H1 (cell line): ENCODE measurements around the gene SLC27A5. TPM values are rescaled to one million over a fixed set of nuclear protein-coding genes. Genes with fewer than 3 reads are reported as not detected.

Experiments used
- CTCF ChIA-PET: fragments of 300-600 bp; sonication (Branson Sonifier 250); formaldehyde crosslinking; loops from one replicate; lab custom pipeline; 2021; ENCODE audit not compliant: partially characterized antibody; lab: Charles Lee
- POLR2A ChIA-PET: fragments of 300-600 bp; sonication (Branson Sonifier 250); formaldehyde crosslinking; loops from one replicate; lab custom pipeline; 2021; ENCODE audit warnings: inconsistent platforms; ENCODE audit not compliant: partially characterized antibody; lab: Charles Lee
- DNase-seq, 2 experiments: peaks; one replicate each; pipeline versions ENCODE4 v3.0.0 to v3.0.0-alpha.2; 2010 to 2022; ENCODE audit warnings: low spot score in 2 of 2, low read depth in 1 of 2, mixed read lengths in 1 of 2
- FAIRE-seq: peaks from 2 replicates; lab custom pipeline; 2011; peaks lifted over from hg19 to GRCh38; lab: Jason Lieb, UNC
- H2AFZ ChIP-seq: 2 replicates; pipeline ENCODE4 v1.8.1; 2012; ENCODE audit warnings: low read length, inconsistent platforms
- H2AK5ac ChIP-seq: 2 replicates; pipeline ENCODE4 v1.6.1; 2013; ENCODE audit warnings: low read depth, low read length
- H2BK120ac ChIP-seq: replicated peaks from 2 replicates; pipeline ENCODE3; 2013; ENCODE audit warnings: low read depth, low read length, inconsistent platforms
- H2BK12ac ChIP-seq: 2 replicates; pipeline ENCODE4 v1.6.1; 2013; ENCODE audit warnings: low read depth, low read length
- H2BK15ac ChIP-seq: 2 replicates; pipeline ENCODE4 v1.6.1; 2013; ENCODE audit warnings: low read length
- H2BK20ac ChIP-seq: 2 replicates; pipeline ENCODE4 v1.6.1; 2013; ENCODE audit warnings: low read length
- H2BK5ac ChIP-seq: 2 replicates; pipeline ENCODE4 v1.6.1; 2013; ENCODE audit warnings: low read depth, low read length
- H3K14ac ChIP-seq: 2 replicates; pipeline ENCODE4 v1.6.1; 2013; ENCODE audit warnings: inconsistent platforms; ENCODE audit not compliant: insufficient read length
- H3K18ac ChIP-seq: 2 replicates; pipeline ENCODE4 v1.6.1; 2013; ENCODE audit warnings: low read length; ENCODE audit errors: extremely low read depth
- H3K23ac ChIP-seq: 2 replicates; pipeline ENCODE4 v1.6.1; 2013; ENCODE audit warnings: inconsistent platforms; ENCODE audit not compliant: insufficient read length
- H3K23me2 ChIP-seq: 2 replicates; pipeline ENCODE4 v1.6.1; 2013; ENCODE audit warnings: low read depth, low read length
- H3K27ac ChIP-seq: 2 replicates; pipeline ENCODE4 v1.6.1; 2011; ENCODE audit warnings: low read depth, low read length, inconsistent platforms
- H3K27me3 ChIP-seq, 4 experiments: replicated peaks in 1 of 4; 1 replicate in 1 of 4; 2 replicates in 3 of 4; pipeline versions ENCODE4 v1.6.1 to v1.8.1; 2011 to 2013; ENCODE audit warnings: low read length in 3 of 4, mild to moderate bottlenecking in 3 of 4, inconsistent platforms in 2 of 4, mixed read lengths in 2 of 4, moderate library complexity in 1 of 4; ENCODE audit not compliant: control insufficient read depth in 3 of 4, insufficient read depth in 3 of 4; ENCODE audit errors: extremely low read depth in 1 of 4
- H3K36me3 ChIP-seq, 4 experiments: 2 replicates each; pipeline versions ENCODE4 v1.6.1 to v1.8.1; 2011 to 2013; ENCODE audit warnings: mild to moderate bottlenecking in 4 of 4, low read length in 3 of 4, moderate library complexity in 2 of 4, control low read depth in 1 of 4, inconsistent platforms in 1 of 4; ENCODE audit not compliant: insufficient read depth in 4 of 4, control insufficient read depth in 2 of 4
- H3K4ac ChIP-seq: replicated peaks from 2 replicates; pipeline ENCODE3; 2013; ENCODE audit warnings: low read length, low read depth, mixed read lengths, inconsistent platforms; ENCODE audit not compliant: insufficient read length
- H3K4me1 ChIP-seq, 4 experiments: replicated peaks in 1 of 4; 1 replicate in 1 of 4; 2 replicates in 3 of 4; pipeline versions ENCODE4 v1.6.1 to v1.8.1; 2011 to 2013; ENCODE audit warnings: low read length in 3 of 4, inconsistent platforms in 2 of 4, mixed read lengths in 1 of 4; ENCODE audit not compliant: insufficient read depth in 4 of 4, control insufficient read depth in 3 of 4
- H3K4me2 ChIP-seq, 2 experiments: 2 replicates each; pipeline versions ENCODE4 v1.6.1 to v1.8.1; 2011 to 2013; ENCODE audit warnings: low read depth in 2 of 2, low read length in 2 of 2, control low read depth in 1 of 2, inconsistent platforms in 1 of 2, mild to moderate bottlenecking in 1 of 2; ENCODE audit not compliant: insufficient read depth in 1 of 2
- H3K4me3 ChIP-seq, 4 experiments: fragments of 200-600, 300-600 bp in 1 of 4; sonication (generic), shearing (Covaris generic), sonication (Bioruptor Twin) in 1 of 4; 2 replicates each; pipeline versions ENCODE4 v1.5.1 to v1.8.1; 2011 to 2016; ENCODE audit warnings: low read length in 4 of 4, low read depth in 3 of 4, control low read depth in 2 of 4, inconsistent platforms in 2 of 4, mild to moderate bottlenecking in 2 of 4, mixed read lengths in 1 of 4, moderate library complexity in 1 of 4; ENCODE audit not compliant: insufficient read depth in 2 of 4; ENCODE audit errors: extremely low read depth in 1 of 4
- H3K56ac ChIP-seq: replicated peaks from 2 replicates; pipeline ENCODE3; 2013; ENCODE audit warnings: low read depth, mild to moderate bottlenecking, mixed read lengths, low read length, inconsistent platforms; ENCODE audit not compliant: insufficient read length
- H3K79me1 ChIP-seq: 2 replicates; pipeline ENCODE4 v1.6.1; 2013; ENCODE audit warnings: low read depth, low read length, control low read depth
- H3K79me2 ChIP-seq, 2 experiments: 2 replicates each; pipeline versions ENCODE4 v1.6.1 to v1.8.1; 2012 to 2013; ENCODE audit warnings: low read length in 2 of 2, mild to moderate bottlenecking in 2 of 2, inconsistent platforms in 1 of 2; ENCODE audit not compliant: insufficient read depth in 2 of 2, control insufficient read depth in 1 of 2
- H3K9ac ChIP-seq, 4 experiments: replicated peaks in 1 of 4; 1 replicate in 1 of 4; 2 replicates in 3 of 4; pipeline versions ENCODE4 v1.6.1 to v1.8.1; 2011 to 2013; ENCODE audit warnings: low read depth in 3 of 4, low read length in 3 of 4, control low read depth in 2 of 4, mild to moderate bottlenecking in 2 of 4, moderate library complexity in 2 of 4, inconsistent platforms in 1 of 4; ENCODE audit errors: extremely low read depth in 1 of 4
- H3K9me3 ChIP-seq, 2 experiments: 2 replicates each; pipeline versions ENCODE4 v1.6.1 to v1.8.1; 2012 to 2013; ENCODE audit warnings: mild to moderate bottlenecking in 2 of 2, moderate library complexity in 2 of 2, control low read depth in 1 of 2, inconsistent platforms in 1 of 2, low read depth in 1 of 2, low read length in 1 of 2, mixed read lengths in 1 of 2; ENCODE audit not compliant: insufficient read depth in 2 of 2
- H4K20me1 ChIP-seq, 2 experiments: replicated peaks in 1 of 2; 2 replicates each; pipeline versions ENCODE3 to v1.8.1; 2011 to 2013; ENCODE audit warnings: inconsistent platforms in 2 of 2, low read length in 2 of 2, mild to moderate bottlenecking in 1 of 2; ENCODE audit not compliant: insufficient read depth in 2 of 2, control insufficient read depth in 1 of 2
- H4K5ac ChIP-seq: 2 replicates; pipeline ENCODE4 v1.6.1; 2013; ENCODE audit warnings: low read length, low read depth, mixed read lengths, inconsistent platforms; ENCODE audit not compliant: insufficient read length
- H4K8ac ChIP-seq: 2 replicates; pipeline ENCODE4 v1.8.0; 2013; ENCODE audit warnings: mild to moderate bottlenecking, moderate library complexity, low read length, inconsistent platforms; ENCODE audit not compliant: insufficient read depth; ENCODE audit errors: extremely low read depth
- H4K91ac ChIP-seq: replicated peaks from 2 replicates; pipeline ENCODE3; 2013; ENCODE audit warnings: low read length, mixed read lengths, inconsistent platforms; ENCODE audit not compliant: insufficient read length
- CEBPB ChIP-seq: IDR thresholded peaks from 2 replicates; pipeline ENCODE4 v1.6.1; 2012; ENCODE audit warnings: low read depth, low read length
- GTF2F1 ChIP-seq: IDR thresholded peaks from 2 replicates; pipeline ENCODE4 v1.6.1; 2012; ENCODE audit warnings: low read depth, low read length, improper control_type of control experiment, borderline replicate concordance
- HDAC2 ChIP-seq, 2 experiments: fragments of 300-600 bp in 1 of 2; sonication (generic) in 1 of 2; IDR thresholded peaks; 2 replicates each; pipeline ENCODE4 v1.6.1; 2011 to 2012; ENCODE audit warnings: low read depth in 2 of 2, low read length in 2 of 2, mild to moderate bottlenecking in 2 of 2, moderate library complexity in 2 of 2, borderline replicate concordance in 1 of 2, inconsistent platforms in 1 of 2
- HDAC6 ChIP-seq: IDR thresholded peaks from one replicate; pipeline ENCODE4 v1.7.1; 2012; ENCODE audit warnings: low read depth, mild to moderate bottlenecking, inconsistent platforms, low read length, moderate library complexity
- JUN ChIP-seq: IDR thresholded peaks from 2 replicates; pipeline ENCODE4 v1.6.1; 2011; ENCODE audit warnings: low read depth, mild to moderate bottlenecking, improper control_type of control experiment, low read length
- KDM1A ChIP-seq: fragments of 200-600, 300-600 bp; sonication (generic); IDR thresholded peaks from 2 replicates; pipeline ENCODE4 v1.7.1; 2016; ENCODE audit warnings: mild to moderate bottlenecking, low read length, borderline replicate concordance
- MAFK ChIP-seq: IDR thresholded peaks from 2 replicates; pipeline ENCODE4 v1.6.1; 2012; ENCODE audit warnings: low read depth, mild to moderate bottlenecking, improper control_type of control experiment, low read length
- NANOG ChIP-seq: IDR thresholded peaks from 2 replicates; pipeline ENCODE4 v1.6.1; 2011; ENCODE audit warnings: low read length, low read depth, mild to moderate bottlenecking, inconsistent platforms; ENCODE audit not compliant: insufficient read depth, poor library complexity, severe bottlenecking
- POLR2AphosphoS5 ChIP-seq: IDR thresholded peaks from 2 replicates; pipeline ENCODE4 v1.6.1; 2011; ENCODE audit warnings: low read depth, low read length
- POU5F1 ChIP-seq: IDR thresholded peaks from 2 replicates; pipeline ENCODE4 v1.6.1; 2011; ENCODE audit warnings: low read depth, mild to moderate bottlenecking, low read length, moderate library complexity
- RBBP5 ChIP-seq: IDR thresholded peaks from 2 replicates; pipeline ENCODE4 v1.7.1; 2012; ENCODE audit warnings: low read depth, mild to moderate bottlenecking, inconsistent platforms, low read length, moderate library complexity, borderline replicate concordance
- SUZ12 ChIP-seq: fragments of 200-600 bp; sonication (generic); IDR thresholded peaks from 2 replicates; pipeline ENCODE4 v1.6.1; 2012; ENCODE audit warnings: mild to moderate bottlenecking, inconsistent platforms, low read length, moderate library complexity, mixed read lengths
- WGBS, 2 experiments: shearing (Covaris generic) in 1 of 2; methylation state at CpG; one replicate each; pipeline versions ENCODE4 v1.1.6 to v1.1.7; 2013 to 2015; ENCODE audit warnings: low lambda C conversion rate in 2 of 2, mixed read lengths in 2 of 2, inconsistent platforms in 1 of 2, low coverage in 1 of 2, missing lambda C conversion rate in 1 of 2; ENCODE audit not compliant: insufficient replicate concordance in 2 of 2, insufficient coverage in 1 of 2, insufficient read length in 1 of 2; ENCODE audit errors: extremely low coverage in 1 of 2, missing lambda C conversion rate in 1 of 2; 5-methylcytosine and 5-hydroxymethylcytosine counted together
- polyA plus RNA-seq, 7 experiments: library from polyadenylated mRNA; depleted of rRNA in 3 of 7; stranded (reverse) in 5 of 7; unstranded in 2 of 7; fragments of >200 nt in 5 of 7; fragments of 200-250 nt in 2 of 7; gene quantifications; 1 replicate in 5 of 7; 2 replicates in 1 of 7; 4 replicates in 1 of 7; pipeline versions ENCODE4 v1.2.1 to v1.2.3, GENCODE V29; 2011 to 2013; ENCODE audit warnings: missing spikeins in 2 of 7, mixed read lengths in 2 of 7
- total RNA-seq: library from RNA; stranded (reverse); fragmentation: NEBNext Ultra II Directional; extraction: Animal tissue kit (Norgen Biotek cat#: 25700); gene quantifications from 2 replicates; pipeline ENCODE4 v1.2.1, GENCODE V29; 2021

The SLC27A5 gene
- total and polyA plus RNA-seq, 2 of the 8 experiments (the other 6 are each of a cell fraction or from before 2014, with no cell fraction given) = 25.1 to 80.5 TPM

GRCh38 chr19:58513213-58513693 is 1.5 kb upstream of the SLC27A5 start:
- Histone ChIP-seq H3K9me3 (no peaks in the 10 kb centered on the region), H2AFZ (no peak overlapping the region), H3K23me2 (peaks cover 5% of the 10 kb centered on the region; the same call in 1 of the 2 replicates), H4K91ac (no peak overlapping the region), H3K79me2 (peaks cover 0 to 12% of the 10 kb centered on the region in 2 experiments; a peak in 1 of 4 replicates), H4K8ac (peak overlapping the region; percentile 96; the same call in 1 of the 2 replicates), H3K79me1 (peaks cover 5% of the 10 kb centered on the region), H3K4me2 (peak overlapping the region; percentile 58 to 64; a peak in 2 of 4 replicates), H4K20me1 (peaks cover 2 to 8% of the 10 kb centered on the region in 2 experiments), H2BK20ac (no peak overlapping the region), H2AK5ac (no peak overlapping the region), H3K56ac (no peak overlapping the region), H2BK15ac (no peak overlapping the region), H3K27me3 (no peaks in the 10 kb centered on the region), H3K4me1 (peaks cover 0 to 24% (median 13%) of the 10 kb centered on the region in 4 experiments; a peak in 6 of 7 replicates), H3K36me3 (peaks cover 0 to 9% (median 2%) of the 10 kb centered on the region in 4 experiments; a peak in 2 of 8 replicates), H2BK120ac (no peak overlapping the region), H3K9ac (no peak overlapping the region), H3K4ac (no peak overlapping the region), H3K18ac (no peak overlapping the region), H3K14ac (no peak overlapping the region), H4K5ac (no peak overlapping the region), H2BK12ac (peak overlapping the region; percentile 30; the same call in 1 of the 2 replicates), H2BK5ac (no peak overlapping the region), H3K27ac (no peak overlapping the region), H3K4me3 (peak overlapping the region in 1 of 4 experiments; percentile 70; a peak in 2 of 8 replicates), H3K23ac (no peak overlapping the region)
- 94% methylated on average over 10 of the region's 10 CpGs; no CpG with 5 or more reads in 1 of the 2 experiments for WGBS, 2 experiments
- DNase-seq = no peak
- FAIRE-seq = no peak
- TF ChIP-seq MAFK = no peak
- TF ChIP-seq POLR2AphosphoS5 = no peak
- no peak for TF ChIP-seq JUN
- TF ChIP-seq POU5F1 = no peak
- no peak for TF ChIP-seq SUZ12
- no peak for TF ChIP-seq NANOG
- no peak for TF ChIP-seq KDM1A
- TF ChIP-seq CEBPB = no peak
- no peak for TF ChIP-seq HDAC6
- TF ChIP-seq RBBP5 = no peak
- no peak for TF ChIP-seq HDAC2 (IDR thresholded peaks at IDR 0.05; ENCODE audit: borderline replicate concordance in 1 of 2, low read depth in 2 of 2, low read length in 2 of 2)
- TF ChIP-seq GTF2F1 = no peak
- POLR2A ChIA-PET = interaction anchor here (0.5 to 21.3 kb wide), 9 partner anchors 9 to 202 kb away, joined by 3 to 650 read pairs (median 3); partner anchors contain the start of genes CHMP2A, TRIM28, UBE2M and ZNF837
- CTCF ChIA-PET = interaction anchor here (0.9 to 1.6 kb wide), 5 partner anchors 12 to 67 kb away, joined by 3 to 10 read pairs (median 4); partner anchors contain the start of gene ZNF446
